NCI-H460 (cell line): ENCODE measurements around the gene HTT. TPM values are rescaled to one million over a fixed set of nuclear protein-coding genes. Genes with fewer than 3 reads are reported as not detected.

ENCODE experiments used
- DNase-seq: peaks from one replicate; pipeline ENCODE4 v3.0.0-alpha.2; 2016; ENCODE audit warnings: low read depth; ENCODE audit errors: extremely low read depth
- total RNA-seq: library from RNA; depleted of rRNA; stranded (reverse); fragments of >200 nt; shearing (Covaris generic); gene quantifications from 2 replicates; pipeline ENCODE4 v1.2.3, GENCODE V29; 2014

HTT gene
- total RNA-seq, 1 experiment from 2014 or later, result 14.6 TPM

DNA sequence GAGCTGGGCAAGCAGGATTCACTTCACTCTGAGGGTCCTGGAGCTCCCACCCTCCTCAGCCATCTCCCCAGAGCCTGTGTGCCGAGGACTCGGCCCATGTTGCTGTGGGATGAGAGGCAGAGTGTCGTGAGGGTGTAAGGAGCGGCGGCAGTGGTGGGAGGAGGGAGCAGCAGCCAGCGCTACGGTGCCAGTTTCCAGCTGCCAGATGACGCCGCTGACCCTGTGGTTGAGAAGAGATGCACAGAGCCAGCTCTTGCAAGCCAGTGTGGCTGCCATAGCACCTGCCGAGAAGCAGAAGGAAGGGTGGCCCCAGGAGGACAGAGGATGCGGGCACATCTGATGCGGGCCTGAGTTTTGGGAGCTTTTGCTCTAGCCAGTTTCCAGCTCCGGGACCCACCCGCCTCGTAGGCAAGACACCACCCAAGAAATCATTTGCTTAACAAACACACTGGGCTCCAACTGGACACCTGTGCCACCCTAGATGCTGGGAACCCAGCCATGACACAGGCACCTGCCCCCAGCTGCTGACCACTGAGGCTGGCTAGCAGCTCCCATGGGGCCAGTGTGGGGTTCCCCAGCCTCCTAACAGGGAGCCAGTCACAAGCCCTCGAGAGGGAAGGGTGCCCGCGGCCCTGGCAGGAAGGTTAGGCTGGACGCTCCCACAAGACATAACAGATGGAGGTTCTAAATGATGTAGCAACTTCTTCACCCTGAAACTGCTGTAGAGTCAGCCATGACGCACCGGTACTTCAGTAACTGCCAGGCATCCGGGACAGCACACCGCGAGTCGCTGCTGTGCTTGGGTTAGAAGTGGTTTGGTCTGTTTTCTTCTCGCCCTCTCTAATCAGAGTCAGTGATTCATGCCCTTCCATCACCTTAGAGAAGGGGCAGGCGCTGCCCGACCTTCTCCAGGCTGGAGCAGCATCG lies 183.3 kb downstream of the HTT start:
- DNase-seq, result no peak

DNA sequence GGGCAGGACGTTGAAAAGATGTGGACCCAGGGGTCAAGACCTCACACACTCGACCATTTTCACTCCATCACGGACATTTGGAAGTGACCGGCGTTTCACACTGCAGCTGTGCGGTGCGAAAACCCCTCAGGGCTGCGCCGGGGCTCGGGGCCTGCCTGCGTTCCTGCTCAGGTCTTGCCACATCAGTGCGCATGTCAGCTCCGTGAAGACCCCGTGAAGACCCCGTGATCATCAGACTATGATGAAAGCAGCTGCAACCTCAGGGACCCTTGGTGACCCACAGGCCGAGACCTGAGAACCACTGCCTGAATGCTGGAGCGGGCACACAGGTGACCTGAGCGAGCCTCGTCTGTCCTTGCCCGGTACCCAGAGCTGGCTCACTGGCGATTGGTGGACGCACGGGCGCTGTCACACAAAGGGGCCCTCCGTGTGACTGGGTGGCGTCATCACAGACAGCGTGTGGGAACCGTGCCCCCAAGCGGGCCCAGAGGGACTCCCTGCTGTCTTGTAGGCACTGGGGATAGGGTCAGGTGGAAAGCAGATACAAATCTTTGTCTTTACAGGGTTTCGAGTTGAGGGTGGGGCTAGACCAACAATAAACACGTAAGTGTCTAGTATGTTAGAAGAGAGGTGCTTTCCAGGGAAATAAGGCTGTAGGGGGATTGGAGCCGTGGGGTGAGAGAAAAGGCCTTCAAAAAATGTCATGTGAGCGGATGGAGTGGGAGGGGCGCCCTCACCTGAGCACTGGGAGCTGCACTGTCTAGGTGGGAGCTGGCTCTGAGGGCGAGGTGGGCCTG lies 187.1 kb downstream of the HTT start:
- DNase-seq, result no peak

DNA sequence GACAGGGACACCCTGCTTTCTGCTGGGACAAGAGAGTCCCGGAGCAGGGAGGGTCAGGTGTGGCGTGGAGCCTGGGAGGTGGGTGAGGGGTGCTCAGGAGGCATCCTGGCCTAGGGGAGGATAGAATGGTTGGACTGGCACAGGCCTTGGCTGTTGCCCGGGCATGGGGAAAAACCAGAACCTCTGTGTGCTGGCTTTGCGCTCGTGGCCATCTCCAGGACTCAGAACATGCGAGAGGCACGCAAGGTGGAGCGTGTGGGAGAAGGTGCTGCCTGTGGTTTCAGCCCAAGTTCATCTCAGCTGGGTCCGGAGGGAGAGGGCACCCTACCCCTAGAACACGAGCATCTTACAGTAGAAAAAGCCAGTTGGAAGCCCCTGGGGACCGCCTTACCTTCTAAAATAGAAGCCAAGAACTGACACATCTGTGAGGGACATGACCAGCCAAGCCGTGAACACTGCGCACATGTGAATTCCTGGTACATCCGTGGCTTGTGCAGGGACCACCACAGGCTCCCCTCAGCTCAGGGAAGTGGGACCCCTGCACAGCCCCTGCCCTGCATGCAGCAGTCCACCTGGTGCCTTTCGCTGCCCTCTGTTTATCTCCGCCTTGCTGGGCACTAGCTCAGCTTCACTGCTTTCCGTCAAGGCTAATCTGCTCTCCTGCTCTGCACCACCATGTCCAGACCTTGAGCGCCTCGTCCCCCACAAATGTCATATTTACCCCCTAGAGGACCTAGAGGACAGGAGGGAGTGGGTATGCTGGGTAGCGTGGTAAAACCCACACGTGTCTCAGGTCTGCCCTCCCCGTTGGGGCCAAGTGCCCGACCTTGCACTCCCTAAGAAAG lies 187.9 kb downstream of the HTT start:
- DNase-seq, result no peak

DNA sequence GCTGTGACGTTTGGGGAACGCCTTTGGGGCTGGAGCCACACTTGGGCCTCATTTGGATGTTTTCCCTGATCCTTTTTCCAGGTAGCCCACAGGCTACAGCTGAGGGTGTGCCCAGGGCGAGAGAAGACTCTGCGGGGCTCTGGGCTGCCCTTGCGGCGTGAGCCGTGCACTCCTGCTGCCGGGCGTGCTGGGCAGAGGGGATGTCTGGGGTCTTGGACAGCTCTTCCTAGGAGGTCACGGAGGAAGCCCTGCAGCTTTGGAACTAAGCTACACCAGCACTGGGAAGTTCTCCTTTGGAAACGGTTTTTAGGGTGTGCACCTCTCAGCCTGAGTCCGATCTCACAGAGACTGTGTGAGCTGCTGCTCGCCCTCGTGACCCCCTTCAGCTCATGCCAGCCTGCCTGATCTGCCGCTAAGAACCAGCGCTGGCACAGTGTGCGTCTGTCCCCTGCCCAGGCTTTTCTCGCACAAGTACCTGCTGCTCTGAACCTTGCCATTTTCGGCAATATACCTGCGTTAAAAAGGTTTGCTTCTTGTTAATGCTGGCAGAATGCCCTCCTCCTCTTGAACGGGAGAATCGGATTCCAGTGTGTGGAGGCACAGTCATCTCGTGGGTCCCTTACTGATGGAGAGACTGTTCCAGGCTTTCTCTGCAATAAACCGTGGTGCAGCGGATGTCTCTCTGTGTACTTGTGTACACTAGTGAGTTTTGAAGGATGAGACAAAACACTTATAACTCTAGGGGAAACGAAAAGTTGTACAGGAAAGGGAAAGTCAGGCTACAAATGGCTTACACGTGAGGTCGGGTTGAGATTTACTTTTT lies 188.8 kb downstream of the HTT start:
- no peak for DNase-seq

DNA sequence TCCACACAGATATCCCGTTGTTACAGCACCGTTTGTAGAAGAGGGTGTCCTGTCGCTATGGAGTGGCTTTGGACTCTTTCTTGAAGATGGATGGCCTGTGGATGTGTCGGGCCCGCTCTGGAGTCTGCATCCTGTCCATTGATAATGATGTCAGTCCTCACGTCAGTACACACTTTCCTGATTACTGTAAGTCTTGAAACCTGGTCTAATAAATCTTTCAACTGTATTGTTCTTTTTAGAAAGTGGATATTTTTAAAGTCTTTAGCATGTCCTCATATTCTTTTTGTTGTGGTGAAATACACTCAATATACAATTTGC lies 189.4 kb downstream of the HTT start:
- DNase-seq, result no peak

DNA sequence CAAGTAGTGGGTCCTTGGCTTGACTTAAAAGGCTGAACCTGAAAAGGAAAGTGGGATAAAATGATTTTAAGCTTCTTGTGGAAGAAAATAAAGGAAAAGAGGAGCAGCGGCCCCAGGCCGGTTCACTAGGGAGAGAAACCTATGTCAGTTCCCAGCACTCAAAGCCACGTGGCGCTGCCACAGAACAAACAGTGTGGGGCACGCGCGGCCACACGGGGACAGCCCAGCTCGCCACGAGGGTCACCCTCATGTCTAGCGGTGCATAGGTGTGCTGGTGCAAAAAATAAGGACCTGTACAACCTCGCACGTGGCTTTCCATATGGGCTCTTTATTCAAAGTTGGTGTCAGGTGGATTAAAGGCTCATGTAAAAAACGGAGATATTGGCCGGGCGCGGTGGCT lies 191.6 kb downstream of the HTT start:
- DNase-seq, result no peak

DNA sequence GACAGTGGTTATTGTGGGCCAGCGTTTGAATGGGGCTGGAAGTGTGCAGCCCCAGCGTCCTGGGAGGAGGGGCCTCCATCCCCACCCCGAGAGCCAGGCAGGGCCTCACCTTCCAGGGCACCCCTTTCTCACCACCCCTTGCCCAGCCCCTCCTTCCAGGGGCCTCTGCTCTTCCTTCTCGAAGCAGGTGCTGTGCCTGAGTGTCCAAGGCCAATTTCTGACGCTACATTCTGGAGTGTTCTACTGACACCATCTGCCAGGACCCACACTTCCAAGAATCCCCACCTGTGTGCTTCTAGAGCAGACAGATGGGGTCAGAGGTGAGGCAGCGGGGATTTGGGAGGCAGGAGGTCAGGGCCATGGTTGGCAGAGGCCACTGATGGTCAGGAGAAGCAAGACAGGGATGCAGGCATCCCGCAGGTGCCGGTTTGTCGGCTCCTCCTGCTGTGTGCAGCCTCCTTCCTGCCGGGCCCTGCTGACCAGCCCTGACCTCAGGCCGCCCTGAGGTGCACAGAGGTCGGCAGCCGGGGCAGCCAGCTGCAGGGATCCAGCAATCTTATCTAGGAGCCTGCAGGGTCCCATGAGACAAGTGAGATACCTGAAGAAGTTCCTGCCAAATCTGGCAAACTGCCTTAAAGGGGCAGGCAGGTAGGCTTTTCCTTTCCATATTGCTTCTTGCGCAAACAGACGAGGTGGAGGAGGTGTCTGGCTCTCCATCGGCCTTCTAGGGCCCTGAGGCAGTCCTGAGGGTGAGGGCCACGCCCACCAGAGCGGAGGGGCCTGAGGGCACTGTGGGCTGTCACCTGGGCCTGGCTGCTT lies 193.3 kb downstream of the HTT start:
- no peak for DNase-seq

DNA sequence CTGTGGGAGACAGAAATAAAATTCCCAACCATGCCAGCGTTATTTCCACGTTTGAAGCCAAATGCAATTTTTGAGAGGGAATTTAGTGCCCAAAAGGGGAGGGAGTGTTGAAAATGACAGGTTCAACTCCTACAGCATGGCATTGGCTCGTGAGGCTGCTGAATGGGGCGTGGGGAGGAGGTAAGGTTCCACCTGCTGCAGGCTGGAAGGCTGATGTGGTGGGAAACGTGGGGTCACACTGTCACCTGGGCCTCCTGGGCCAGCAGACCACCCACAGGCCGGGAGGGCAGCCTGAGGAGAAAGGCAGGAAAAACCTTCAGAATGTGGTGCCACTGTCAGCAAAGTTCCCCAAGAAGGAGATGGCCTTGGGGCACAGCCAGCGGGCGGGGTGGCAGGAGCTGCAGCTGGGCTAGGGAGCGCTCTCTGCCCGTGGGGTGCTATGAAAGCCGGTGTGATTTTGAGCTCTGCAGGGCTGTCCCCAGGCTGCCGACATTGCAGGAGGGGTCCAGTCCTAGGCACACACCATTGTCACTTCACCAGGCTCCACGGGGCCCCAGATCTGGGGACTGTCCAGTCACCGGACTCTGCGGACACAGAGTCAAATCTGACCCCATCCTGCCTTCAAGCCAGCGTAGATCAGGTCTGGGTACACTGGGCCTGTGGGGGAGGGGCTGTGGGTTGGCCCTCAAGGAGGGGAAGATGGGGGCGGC lies 194.1 kb downstream of the HTT start:
- no peak for DNase-seq

DNA sequence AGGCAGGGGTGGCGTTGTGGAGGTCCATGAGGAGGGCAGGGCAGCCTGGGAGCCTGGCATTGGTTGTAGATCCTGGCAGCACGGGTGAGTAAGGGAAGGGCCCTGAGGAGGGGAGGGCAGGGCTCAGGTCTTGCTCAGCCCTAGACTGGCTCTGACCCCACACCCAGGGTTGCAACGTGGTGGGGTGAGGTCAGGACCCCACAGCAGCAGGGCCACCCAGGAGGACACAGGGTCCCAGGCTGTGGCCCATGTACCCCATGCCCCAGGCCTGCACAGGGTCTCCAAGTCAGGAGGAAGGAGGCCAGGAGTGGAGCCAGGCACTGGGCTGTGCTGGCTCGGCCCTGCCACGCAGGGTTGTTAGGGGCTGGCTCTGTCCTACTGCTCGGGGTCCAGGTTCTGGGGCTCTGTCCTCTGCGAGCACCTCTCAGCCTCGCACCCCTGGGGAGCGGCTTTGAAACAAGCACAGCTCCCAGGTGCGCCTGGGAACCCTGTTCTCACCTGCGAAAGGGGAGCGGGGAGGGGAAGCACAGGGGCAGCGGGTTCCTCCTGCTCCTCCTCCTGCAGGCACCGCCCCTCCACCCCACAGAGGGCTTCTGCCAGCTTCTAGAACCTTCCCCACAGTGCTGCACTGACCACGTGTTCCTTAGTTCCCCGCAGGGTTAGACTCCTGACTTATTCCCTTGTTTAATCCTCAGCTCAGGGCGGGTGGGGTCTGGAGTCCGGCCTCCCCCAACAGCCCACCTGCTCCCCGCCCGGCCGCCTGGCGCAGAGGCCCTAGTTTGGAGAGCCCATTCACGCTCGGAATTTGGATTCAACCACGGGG lies 194.8 kb downstream of the HTT start:
- DNase-seq, result no peak

DNA sequence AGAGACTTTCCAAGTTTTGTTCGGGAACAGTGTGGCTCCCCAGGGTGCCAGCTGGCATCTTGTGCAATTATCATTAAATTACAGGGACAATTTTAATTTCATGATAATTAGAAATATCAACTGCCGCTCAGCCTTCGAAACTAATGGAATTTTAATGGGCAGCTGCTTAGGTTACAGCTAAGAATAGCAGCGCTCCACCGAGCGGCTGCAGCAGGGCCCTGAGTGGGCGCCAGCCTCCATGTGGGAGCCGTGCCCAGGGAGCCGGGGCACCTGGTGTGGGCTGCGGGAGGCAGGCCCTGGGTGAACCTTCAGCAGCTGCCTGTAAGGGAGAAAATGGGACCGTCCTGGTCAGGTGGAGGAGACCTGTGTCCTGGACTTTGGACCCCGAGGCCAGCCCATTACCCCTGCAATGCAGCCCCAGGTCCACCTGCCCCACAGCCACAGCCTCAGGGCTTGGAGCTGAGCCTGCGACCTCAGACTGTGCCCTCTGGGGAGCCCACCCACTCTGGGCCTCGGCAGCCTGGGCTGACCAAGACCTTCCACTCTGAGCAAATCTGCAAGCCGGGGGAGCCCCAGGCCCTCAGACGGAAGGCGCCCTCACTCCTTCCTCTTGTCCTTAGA lies 195.6 kb downstream of the HTT start:
- no peak for DNase-seq

DNA sequence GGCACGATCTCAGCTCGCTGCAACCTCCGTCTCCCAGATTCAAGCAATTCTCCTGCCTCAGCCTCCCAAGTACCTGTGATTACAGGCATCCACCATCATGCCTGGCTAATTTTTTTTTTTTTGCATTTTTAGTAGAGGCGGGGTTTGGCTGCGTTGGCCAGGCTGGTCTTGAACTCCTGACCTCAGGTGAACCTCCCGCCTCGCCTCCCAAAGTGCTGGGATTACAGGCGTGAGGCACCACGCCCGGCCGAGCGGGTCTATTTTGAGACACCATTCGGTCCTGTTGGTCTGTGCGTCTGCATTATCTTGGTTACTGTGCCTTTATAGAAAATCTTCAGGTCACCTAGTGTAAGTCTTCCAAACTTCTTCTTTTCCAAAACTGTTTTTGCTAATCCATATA lies 196.7 kb downstream of the HTT start:
- DNase-seq, result no peak

DNA sequence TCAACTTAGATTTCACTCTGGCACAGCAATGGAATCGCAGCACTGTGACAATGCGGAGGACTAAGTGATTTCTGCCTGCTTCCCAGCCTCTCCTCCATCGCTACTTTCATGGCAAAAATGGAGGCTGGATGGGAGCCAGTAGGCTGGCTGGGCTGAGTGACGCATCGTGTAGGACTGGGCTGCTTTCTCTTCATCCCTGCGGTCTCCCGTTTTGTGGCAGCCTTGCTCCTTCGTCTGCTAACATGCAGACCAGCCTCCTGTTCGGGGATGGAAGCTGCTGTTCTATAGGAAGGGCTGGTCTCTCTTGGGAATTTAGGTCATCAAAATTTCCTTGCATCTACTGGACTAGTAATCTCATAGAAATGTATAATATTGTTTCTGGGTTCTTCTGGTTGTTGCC lies 202.5 kb downstream of the HTT start:
- DNase-seq, result no peak

DNA sequence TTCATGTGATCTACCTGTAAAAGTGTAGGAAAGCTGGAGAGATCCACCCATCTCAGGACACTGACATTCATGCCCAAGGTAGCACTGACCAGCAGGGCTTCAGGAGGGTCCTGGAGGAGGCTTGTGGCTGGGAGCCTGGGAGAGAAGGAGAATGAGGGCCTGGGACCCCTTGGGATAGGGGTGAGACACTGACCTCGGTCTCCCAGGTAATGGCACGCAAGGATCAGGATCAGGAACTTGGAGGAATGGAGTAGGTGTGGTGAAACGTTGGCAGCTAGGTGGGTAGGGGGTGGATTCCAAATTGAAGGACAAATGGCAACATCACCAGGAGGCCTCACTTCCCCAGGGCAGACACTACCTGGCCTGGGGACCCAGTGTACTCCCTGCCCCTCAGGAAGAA lies 206.0 kb downstream of the HTT start:
- no peak for DNase-seq

DNA sequence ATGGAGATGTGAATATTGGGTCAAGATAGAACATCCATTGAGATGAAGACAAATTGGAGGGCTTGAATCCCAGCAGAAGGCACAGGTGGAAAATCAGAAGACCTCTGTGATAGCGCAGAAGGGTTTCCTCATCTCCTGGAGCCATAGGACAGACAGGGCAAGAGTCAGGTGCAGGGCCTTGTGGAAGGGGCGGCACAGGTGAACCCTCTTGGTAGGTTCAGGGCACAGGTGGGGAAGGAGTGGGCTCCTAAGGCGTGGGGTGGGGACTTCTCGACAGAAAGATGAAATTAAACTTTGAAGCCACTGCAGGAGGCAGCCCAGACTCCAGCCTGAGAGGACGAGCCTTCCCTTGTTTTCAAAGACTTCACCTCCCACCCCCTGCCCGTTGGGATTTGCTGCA lies 209.0 kb downstream of the HTT start:
- no peak for DNase-seq

DNA sequence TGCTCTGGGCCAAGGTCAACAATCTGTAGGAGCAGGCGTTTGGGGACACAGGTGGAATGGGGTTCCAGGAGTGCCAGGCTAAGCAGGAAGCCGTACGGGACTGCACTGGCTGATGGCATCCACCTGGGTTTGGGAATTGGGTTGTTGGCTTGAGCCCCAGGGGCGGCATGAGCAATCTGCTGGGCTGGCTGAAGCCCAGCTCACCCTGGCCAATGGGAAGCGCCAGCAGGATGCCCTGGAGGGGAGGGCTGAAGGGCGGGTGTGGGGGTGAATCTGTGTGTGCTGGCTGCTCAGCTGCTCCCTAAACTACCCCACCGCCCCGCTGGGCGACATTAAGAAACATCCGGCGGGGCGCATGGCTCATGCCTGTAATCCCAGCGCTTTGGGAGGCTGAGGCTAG lies 209.4 kb downstream of the HTT start:
- no peak for DNase-seq

DNA sequence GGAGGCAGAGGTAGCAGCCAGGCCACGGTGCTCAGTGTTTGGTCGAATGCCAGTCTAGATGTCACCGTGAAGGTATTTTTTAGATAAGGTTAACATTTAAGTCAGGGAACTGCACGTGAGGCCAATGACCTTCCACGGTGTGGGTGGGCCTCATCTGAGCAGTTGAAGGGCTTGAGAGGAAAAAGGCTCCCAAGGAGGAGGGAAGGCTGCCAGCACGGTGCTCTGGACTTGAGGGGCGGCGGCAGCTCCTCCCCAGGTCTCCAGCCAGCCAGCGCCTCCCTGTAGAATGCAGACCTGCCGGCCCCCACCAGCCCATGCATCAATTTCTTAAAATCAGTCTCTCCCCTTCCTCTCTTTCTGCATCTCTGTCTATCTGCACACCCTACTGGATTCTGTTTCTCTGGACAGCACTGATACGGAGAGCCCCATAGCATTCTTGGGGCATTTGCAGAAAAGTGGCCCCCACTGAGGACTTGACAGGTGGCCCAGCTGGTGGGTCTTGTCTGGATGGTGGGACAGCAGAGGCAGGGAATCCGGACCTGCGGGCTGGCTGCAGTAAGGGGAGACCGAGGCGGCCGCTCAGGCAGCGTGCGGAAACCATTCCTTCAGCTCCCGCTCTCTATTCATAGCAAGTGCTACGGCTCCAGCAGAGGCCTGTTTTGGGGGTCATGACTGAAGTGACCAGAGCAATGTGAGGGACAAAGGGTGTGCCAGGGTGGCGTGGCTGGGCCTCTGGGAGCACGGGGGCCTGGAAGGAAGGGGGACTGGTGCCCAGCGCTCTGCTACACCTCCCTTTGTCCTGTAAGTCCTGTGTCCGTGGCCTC lies 210.5 kb downstream of the HTT start:
- no peak for DNase-seq
